Astrocyte of the spinal cord (primary cell): ENCODE measurements around the gene PLEKHG5.

Experiments used
- DNase-seq: peaks from one replicate; pipeline ENCODE4 v3.0.0; 2011; ENCODE audit warnings: low read depth, low spot score
- H3K4me3 ChIP-seq: 2 replicates; pipeline ENCODE4 v1.5.1; 2011; ENCODE audit warnings: low read depth, mild to moderate bottlenecking, low read length, moderate library complexity
- in situ Hi-C: cut with HindIII; loops from 2 replicates; pipeline ENCODE4 v1.10.0; 2017; ENCODE audit warnings: low sequenced_read_pairs
- TF ChIP-seq, protein P1 (sequence below): IDR thresholded peaks from 2 replicates; pipeline ENCODE4 v1.5.1; 2012; ENCODE audit warnings: low read depth, mild to moderate bottlenecking, low read length, inconsistent platforms

Gene PLEKHG5

DNA sequence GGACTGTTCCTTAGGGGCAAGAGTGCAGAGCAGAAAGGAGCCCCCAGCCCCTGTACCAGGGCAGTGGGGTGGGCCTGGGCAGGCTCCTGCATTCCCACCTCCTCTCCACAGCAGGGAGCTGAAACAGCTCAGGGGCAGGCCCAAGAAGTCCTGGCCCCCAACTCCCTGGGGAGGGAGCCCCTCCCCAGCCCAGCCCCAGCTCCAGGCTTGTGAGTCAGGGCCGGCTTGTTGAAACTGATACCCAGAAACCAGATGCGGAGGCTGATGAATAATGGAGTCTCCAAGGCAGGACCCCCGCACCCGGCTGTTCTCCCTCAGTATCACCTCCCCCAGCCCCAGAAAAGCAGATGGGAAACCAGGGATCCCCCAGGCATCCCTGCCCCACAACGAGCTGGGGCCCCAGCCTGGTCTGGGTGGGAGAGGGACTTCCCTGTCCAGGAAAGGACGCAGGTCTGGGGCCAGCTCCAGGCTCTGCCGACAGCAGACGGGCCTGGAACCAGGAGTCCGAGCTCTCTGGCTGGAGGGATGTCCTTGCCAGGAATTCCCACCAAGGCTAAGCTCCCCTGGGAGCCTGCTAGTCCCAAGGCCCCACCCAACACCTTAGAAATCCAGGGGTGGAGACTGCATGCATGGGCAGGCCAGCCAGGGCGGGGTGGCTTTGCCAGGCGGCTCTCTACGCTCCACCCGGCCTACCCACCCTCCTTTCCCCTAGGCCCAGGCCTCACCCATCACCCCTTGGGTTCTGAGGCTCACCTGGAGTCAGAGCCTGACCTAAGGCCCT is 2.7 kb downstream of the PLEKHG5 start:
- in situ Hi-C loops, result no loop called here
- H3K4me3 ChIP-seq, result no peak overlapping the region
- TF ChIP-seq, protein P1, sequence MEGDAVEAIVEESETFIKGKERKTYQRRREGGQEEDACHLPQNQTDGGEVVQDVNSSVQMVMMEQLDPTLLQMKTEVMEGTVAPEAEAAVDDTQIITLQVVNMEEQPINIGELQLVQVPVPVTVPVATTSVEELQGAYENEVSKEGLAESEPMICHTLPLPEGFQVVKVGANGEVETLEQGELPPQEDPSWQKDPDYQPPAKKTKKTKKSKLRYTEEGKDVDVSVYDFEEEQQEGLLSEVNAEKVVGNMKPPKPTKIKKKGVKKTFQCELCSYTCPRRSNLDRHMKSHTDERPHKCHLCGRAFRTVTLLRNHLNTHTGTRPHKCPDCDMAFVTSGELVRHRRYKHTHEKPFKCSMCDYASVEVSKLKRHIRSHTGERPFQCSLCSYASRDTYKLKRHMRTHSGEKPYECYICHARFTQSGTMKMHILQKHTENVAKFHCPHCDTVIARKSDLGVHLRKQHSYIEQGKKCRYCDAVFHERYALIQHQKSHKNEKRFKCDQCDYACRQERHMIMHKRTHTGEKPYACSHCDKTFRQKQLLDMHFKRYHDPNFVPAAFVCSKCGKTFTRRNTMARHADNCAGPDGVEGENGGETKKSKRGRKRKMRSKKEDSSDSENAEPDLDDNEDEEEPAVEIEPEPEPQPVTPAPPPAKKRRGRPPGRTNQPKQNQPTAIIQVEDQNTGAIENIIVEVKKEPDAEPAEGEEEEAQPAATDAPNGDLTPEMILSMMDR, result no peak
- no peak for DNase-seq

DNA sequence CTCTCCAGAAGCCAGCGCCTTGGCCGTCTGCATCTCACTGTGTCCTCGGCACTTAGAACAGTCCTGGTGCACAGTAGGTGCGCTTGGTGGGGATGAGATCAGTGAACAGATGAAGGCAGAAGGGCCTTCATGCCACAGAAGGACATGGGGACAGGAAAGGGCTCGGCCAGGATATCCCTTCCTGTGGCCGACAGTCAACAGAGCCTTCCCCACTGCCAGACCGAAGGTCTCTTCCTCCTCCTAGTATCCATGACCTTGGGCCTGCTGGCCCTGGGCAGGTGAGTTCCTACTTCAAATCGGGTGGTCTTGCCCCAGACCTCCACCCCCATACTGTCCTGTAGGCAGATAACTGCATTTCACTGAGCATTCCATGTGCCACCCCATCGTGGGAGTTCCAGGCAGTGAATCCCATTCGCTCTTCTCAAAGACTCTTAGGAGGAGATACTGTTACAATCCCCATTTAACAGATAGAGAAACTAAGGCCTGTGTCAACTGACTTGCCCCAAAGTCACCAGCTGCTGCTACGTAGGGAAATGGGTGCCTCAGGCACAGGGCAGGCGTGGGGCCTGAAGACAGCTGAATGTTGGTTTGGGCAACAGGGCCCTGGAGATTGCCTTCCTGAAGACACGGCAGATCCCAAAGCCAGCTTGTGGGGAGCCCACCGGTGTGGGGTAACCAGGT is 3.5 kb downstream of the PLEKHG5 start:
- in situ Hi-C loops, result no loop called here

DNA sequence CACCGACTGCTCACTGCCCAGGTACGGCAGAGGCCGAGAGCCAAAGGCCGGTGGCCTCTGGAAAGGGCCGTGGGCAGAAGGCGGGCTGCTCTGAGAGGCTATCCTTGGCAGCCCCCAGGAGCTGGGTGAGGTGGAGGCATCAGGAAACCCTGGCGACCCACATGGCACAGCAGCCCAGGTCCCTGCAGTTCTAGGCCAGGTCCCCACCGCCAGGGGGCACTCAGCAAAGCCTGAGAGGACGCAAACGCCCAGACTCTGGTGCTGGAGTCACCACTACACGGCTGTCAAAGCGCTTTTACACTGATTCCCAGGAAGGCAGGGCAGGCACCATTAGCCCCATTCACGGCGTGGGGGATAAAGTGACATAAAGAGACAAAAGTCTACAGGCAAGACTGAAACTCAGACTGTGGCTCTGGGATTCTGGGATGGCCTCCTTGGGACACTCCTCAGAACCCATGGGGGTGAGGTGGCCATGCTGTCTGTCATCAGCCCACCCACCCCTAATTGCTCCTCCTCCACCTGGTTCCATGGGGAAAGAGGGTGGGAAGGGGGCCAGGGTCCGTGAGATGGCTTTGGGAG is 4.9 kb downstream of the PLEKHG5 start:
- DNase-seq, result peak; percentile 80
- in situ Hi-C loops, result no loop called here
- peak overlapping the region; percentile 50 for H3K4me3 ChIP-seq
- TF ChIP-seq, protein P1, result peak; percentile 95

More for the DNA sequence above, 3.5 kb downstream of the PLEKHG5 start:
- TF ChIP-seq, protein P1, result no peak
- H3K4me3 ChIP-seq, result no peak overlapping the region
- no peak for DNase-seq

DNA sequence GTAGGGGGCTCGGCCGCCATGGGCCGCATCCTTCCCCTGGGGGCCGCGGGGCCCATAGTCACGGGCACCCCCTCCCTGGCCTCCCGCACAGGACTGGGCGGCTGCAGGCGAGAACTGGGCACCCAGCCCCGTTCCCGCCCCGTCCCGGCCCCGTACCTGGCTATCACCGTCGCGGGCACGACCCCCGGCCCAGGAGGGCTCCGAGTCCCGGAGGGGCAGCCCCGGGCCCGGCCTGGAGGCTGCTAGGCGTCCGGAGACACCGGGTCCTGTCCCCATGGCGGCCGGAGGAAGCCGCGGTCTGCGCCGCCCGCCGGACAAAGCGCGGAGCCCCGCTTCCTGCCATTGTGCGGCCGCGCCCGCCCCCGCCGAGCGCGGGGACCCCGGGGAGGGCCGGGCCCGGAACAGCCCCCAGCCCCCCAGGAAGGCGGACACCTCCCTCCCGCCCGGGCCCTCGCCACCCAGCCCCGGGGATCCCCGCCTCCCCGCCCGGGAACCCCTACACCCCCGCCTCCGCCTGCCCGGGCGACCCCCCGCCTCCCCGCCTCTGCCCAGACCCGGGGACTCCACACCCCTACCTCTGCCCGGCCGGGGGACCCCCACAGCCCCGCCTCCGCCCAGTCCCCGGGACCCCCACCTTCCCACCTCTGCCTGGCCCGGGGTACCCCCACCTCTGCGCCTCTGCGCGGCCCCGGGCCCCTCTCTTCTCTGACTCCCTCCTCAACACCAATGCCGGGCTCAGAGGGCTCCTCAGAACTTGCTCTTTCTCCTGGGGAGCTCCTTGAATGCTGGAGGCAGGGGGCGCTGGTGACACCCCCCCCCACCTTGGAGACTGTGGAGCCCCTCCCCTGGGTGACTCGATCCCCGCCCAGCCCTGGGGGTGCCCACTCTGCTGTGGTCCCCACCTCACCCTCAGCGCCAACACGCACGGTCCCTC is 6.0 kb downstream of the PLEKHG5 start:
- TF ChIP-seq, protein P1, result peak; percentile 21
- no peak for DNase-seq
- peak overlapping the region; percentile 50 for H3K4me3 ChIP-seq
- in situ Hi-C loops, result no loop called here

DNA sequence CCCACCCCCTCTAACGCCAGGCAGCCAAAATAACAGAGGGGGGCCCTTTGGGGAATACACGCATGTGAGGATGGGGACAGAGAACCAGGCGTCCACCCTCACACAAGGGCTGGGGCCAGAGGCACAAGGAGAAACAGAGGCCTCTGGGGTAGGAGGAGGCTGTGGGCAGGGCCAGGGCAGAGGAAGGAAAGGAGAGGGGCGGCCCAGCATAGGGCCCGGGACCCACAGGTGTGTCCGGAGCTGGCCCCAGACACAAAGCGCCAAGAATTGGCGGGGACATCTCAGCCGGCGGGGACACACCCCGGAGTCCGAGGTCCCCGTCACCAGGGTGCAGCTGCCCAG is 6.7 kb downstream of the PLEKHG5 start:
- DNase-seq, result no peak
- H3K4me3 ChIP-seq, result peak overlapping the region; percentile 50
- TF ChIP-seq, protein P1, result no peak
- in situ Hi-C loops, result no loop called here

DNA sequence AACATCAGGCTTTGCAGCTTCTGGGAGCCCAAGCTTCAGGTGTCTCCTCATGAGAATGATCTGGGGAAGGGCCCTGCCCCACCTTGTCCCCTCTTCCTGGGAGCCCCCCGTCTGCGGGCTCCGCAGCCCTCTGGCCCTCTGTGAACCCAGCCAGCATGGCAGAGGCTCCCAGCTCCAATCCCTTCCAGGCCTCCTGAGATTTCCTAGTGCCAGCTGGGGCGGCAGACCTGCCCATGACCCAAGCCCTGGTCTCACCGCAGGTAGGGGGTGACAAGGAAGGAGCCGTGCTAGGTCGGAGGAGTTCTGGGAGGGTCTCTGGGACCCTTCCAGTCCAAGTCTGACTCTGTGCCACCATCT is 7.7 kb downstream of the PLEKHG5 start:
- no peak for DNase-seq
- TF ChIP-seq, protein P1, result no peak
- in situ Hi-C loops, result no loop called here
- H3K4me3 ChIP-seq, result no peak overlapping the region
